Measurements from ENCODE around the gene VEPH1. TPM values are rescaled to one million over a fixed set of nuclear protein-coding genes. Genes with fewer than 3 reads are reported as not detected.

The VEPH1 gene
- total and polyA plus RNA-seq, 9 of the 15 experiments (the other 6 are each of a cell fraction or from before 2014, with no cell fraction given), result 4.5 to 15.6 (median 5.8) TPM

- intact Hi-C loops (cut with micrococcal nuclease) (no loop called here), in situ Hi-C loops (cut with MboI) (no loop called here)
- POLR2A ChIA-PET, result no interaction called here
- H3K4me3 ChIP-seq, result no peak overlapping the region
- TF ChIP-seq ZNF408 (CRISPR knock-in tag; IDR thresholded peaks at IDR 0.05; ENCODE audit: low read depth) (no peak), NFRKB (IDR thresholded peaks at IDR 0.05; ENCODE audit: low read depth) (no peak), BCOR (IDR thresholded peaks at IDR 0.05) (no peak), ZNF12 (CRISPR knock-in tag; IDR thresholded peaks at IDR 0.05) (no peak), ZBTB1 (CRISPR knock-in tag; IDR thresholded peaks at IDR 0.05; ENCODE audit: borderline replicate concordance, low read depth) (no peak), DPF2 (IDR thresholded peaks at IDR 0.05) (no peak), SFPQ (IDR thresholded peaks at IDR 0.05; ENCODE audit: low read depth, low read length) (no peak), TCF15 (CRISPR knock-in tag; IDR thresholded peaks at IDR 0.05) (no peak), DMBX1 (CRISPR knock-in tag; IDR thresholded peaks at IDR 0.05; ENCODE audit: borderline replicate concordance) (no peak), MXI1 (IDR thresholded peaks at IDR 0.05; ENCODE audit: low read depth, low read length) (no peak), SMAD1 (IDR thresholded peaks at IDR 0.05; ENCODE audit: low read depth, low read length, partially characterized antibody) (no peak), NCOA4 (IDR thresholded peaks at IDR 0.05; ENCODE audit: partially characterized antibody) (no peak), FOXO4 (CRISPR knock-in tag; IDR thresholded peaks at IDR 0.05) (no peak)
- DNase-seq (ENCODE audit: extremely low read depth in 1 of 4, low spot score in 3 of 4) (no peak), FAIRE-seq (no peak), ATAC-seq (no peak)
- no peak overlapping the region for H3K27ac ChIP-seq (ENCODE audit: extremely low read depth, low read depth, low read length)
- no peaks in the 10 kb centered on the region for H4K20me1 ChIP-seq (replicated peaks; ENCODE audit: control insufficient read depth, insufficient read depth, low read length)
- CTCF ChIA-PET (ENCODE audit: low intra/inter-chr PET ratio), result no interaction called here
- H3K27me3 ChIP-seq (ENCODE audit: control insufficient read depth in 2 of 2, insufficient read depth in 2 of 2, low read length in 2 of 2), result no peaks in the 10 kb centered on the region
- no peaks in the 10 kb centered on the region for H3K9me1 ChIP-seq (ENCODE audit: control insufficient read depth, insufficient read depth, low read length)
- H3K9me3 ChIP-seq (replicated peaks; ENCODE audit: control insufficient read depth, insufficient read depth, low read depth, low read length), result no peaks in the 10 kb centered on the region
- no peaks in the 10 kb centered on the region for H3K79me2 ChIP-seq (ENCODE audit: control insufficient read depth, insufficient read depth, low read length)
- H3K36me3 ChIP-seq (ENCODE audit: control insufficient read depth, insufficient read depth, low read length), result no peaks in the 10 kb centered on the region
- 6% methylated on average over 3 of the region's 3 CpGs for WGBS (ENCODE audit: insufficient coverage, low coverage, missing lambda C conversion rate)
- H3K4me2 ChIP-seq (ENCODE audit: insufficient read depth, low read length), result no peak overlapping the region
- H3K4me1 ChIP-seq (replicated peaks in 1 of 2; ENCODE audit: control insufficient read depth in 2 of 2, insufficient read depth in 2 of 2, low read length in 2 of 2), result no peaks in the 10 kb centered on the region
- no TSS peak for BruUV-seq (replicated peaks)
- H3K9ac ChIP-seq (ENCODE audit: insufficient read depth in 1 of 2, low read depth in 2 of 2, low read length in 2 of 2), result no peak overlapping the region
- no peak overlapping the region for H2AFZ ChIP-seq (ENCODE audit: low read depth, low read length)
Observed at GRCh38 chr3:157384491-157384890, 118.7 kb downstream of the VEPH1 start.
